SW480 (cell line): ENCODE measurements around the gene MRGPRF.

ENCODE experiments used
- DNase-seq: peaks from one replicate; pipeline ENCODE4 v3.0.0-alpha.2; 2016; ENCODE audit warnings: low spot score

The MRGPRF gene

GRCh38 chr11:69050592-69051380, 37.7 kb upstream of the MRGPRF start:
- no peak for DNase-seq

GRCh38 chr11:69049490-69049867, 36.4 kb upstream of the MRGPRF start:
- no peak for DNase-seq

GRCh38 chr11:69048694-69049489, 35.8 kb upstream of the MRGPRF start, which contains the start of gene TPCN2:
Gene TPCN2, plus strand, starts transcription at chr11:69048932. Its CDS starts 66 bp downstream, at chr11:69048998.
- peak; percentile 92 for DNase-seq

GRCh38 chr11:69048031-69048693, 35.1 kb upstream of the MRGPRF start:
- DNase-seq, result no peak

- peak; percentile 96 for DNase-seq
These were observed 31.3 kb upstream of the MRGPRF start for GRCh38 chr11:69044111-69045013.

GRCh38 chr11:69041516-69041915, 28.5 kb upstream of the MRGPRF start:
- no peak for DNase-seq

- DNase-seq, result no peak
These were observed 27.7 kb upstream of the MRGPRF start for GRCh38 chr11:69040581-69041260.

GRCh38 chr11:69040051-69040450, 27.0 kb upstream of the MRGPRF start:
- DNase-seq, result no peak

- DNase-seq, result no peak
These were observed 26.5 kb upstream of the MRGPRF start for GRCh38 chr11:69039501-69039900.

GRCh38 chr11:69037544-69037943, 24.5 kb upstream of the MRGPRF start:
- DNase-seq, result no peak

- DNase-seq, result no peak
These were observed 24.0 kb upstream of the MRGPRF start for GRCh38 chr11:69037074-69037473.

- no peak for DNase-seq
These were observed 22.9 kb upstream of the MRGPRF start for GRCh38 chr11:69035946-69036340.

GRCh38 chr11:69035150-69035945, 22.3 kb upstream of the MRGPRF start:
- DNase-seq, result no peak

GRCh38 chr11:69034123-69034867, 21.2 kb upstream of the MRGPRF start:
- DNase-seq, result no peak

- no peak for DNase-seq
These were observed 20.4 kb upstream of the MRGPRF start for GRCh38 chr11:69033431-69033830.

GRCh38 chr11:69032833-69033232, 19.8 kb upstream of the MRGPRF start:
- no peak for DNase-seq

- no peak for DNase-seq
These were observed 17.3 kb upstream of the MRGPRF start for GRCh38 chr11:69030301-69030700.

GRCh38 chr11:69027704-69028372, 14.8 kb upstream of the MRGPRF start:
- no peak for DNase-seq

GRCh38 chr11:69024509-69024908, 11.5 kb upstream of the MRGPRF start:
- no peak for DNase-seq
